HG03097 (cell line): ENCODE measurements around the gene LRRFIP1.

ENCODE experiments used
- ATAC-seq: cut with Tn5 transposase; IDR thresholded peaks from one replicate; pipeline ENCODE4 v1.9.1; 2021; ENCODE audit not compliant: unreplicated experiment, low FRiP score

LRRFIP1 gene

DNA sequence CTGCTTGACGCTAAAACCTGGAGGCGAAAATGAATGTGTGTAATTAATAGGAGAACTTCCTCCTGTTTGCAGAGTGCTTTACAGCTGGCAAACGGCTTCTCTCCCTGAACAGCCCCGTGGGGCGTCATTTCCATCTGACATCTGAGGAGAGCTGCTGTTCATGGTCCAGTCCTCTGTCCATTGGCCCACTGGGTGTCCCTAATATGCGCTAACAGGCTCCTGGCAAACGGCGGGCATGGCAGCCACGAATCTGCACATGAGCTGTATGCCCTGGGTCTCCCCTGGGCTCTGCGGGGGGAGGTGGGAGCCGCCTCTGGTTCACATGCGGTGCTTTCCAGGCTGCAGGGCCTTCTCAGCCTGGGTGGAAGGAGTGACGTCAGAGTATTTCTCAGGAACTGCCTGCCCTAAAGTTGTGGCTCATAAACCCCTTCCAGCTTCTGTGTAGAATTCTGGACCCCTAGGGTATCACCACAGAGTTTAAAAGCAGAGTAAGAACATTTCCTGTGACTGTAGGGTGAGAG, 73.2 kb downstream of the LRRFIP1 start:
- ATAC-seq: no peak

DNA sequence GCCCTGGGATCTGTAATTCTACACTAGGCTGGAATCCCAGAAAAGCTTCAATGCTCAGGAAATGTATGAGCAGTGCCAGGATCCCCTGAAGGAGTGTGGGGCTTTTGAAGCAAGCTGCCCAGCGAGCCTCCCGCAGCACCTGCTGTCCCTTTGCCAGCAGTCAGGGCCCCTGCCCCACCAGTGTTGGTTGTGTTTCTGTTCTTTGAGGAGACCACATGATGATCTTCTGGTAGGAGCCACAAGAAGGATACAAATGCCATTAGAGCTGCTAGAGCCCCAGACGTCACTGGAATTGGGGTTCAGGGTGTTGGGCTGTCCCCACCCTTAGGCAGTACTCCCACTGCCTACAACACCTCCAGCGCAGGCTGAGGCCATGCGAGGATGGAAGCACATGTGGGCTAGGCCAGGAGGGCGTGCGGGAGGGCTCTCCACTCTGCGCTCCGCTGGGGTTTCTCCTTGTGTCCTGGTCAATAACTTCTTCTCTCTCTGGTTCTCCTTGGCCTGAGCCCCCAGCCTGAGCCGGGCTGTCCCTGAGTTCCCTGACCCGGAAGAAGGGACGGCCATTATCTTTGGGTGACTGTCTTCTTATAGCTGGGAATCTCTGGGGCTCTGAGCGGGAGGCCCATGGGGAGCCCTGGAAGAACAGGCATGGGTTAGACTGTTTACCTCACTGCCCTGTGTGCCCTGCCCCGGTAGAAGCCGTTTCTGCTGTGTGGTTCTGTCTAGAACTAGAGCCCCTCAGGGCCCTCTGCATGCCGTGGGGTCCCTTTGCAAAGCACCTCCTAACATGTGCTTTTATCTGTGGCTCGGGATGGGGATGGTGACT, 73.9 kb downstream of the LRRFIP1 start:
- ATAC-seq: no peak

DNA sequence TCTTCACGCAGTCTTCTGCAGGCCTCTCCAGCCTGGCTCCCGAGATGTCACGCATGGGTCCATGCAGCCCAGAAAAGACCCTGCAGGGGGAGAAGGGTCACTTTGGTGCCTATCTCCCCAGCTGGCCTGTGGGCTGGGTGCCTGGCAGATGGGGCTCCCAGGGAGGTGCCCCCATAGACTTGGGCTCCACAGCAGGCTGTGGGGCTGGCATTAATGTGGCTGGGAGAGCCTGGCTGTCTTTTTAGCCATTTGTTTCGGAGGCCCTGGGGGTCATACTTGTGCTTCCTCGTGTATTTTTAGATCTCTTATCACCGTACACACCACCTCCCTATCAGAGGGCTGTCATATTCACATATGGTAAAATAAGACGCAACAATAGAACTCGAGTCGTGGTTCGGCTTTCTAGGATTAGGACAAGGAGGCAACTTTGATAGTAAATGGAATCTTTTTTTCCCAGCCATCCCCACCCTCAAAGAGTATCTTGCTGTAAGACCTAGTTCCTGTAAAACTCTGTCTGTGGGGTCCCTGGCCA, 74.5 kb downstream of the LRRFIP1 start:
- no peak for ATAC-seq

- ATAC-seq: no peak
Measured at GRCh38 chr2:237702441-237703391, 75.3 kb downstream of the LRRFIP1 start.

GRCh38 chr2:237704501-237705434, 77.4 kb downstream of the LRRFIP1 start:
- no peak for ATAC-seq

GRCh38 chr2:237706257-237706656, 78.9 kb downstream of the LRRFIP1 start:
- ATAC-seq: no peak

DNA sequence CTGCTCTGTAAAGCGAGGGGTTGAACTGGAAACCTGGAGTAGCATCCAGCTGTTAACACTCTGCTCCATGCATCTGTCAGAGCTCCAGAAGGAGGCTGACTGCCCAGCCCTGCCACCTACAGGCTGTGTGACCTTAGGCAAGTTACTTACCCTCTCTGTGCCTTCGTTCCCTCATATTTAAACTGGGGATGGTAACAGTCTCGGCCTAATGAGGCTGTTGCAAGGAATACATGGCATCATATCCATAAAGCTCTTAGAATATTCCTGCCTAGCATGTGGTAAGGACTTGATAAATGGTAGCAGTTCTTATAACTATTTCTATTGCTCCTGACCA, 80.6 kb downstream of the LRRFIP1 start:
- ATAC-seq: no peak

GRCh38 chr2:237708491-237708890, 81.1 kb downstream of the LRRFIP1 start:
- ATAC-seq: no peak

- ATAC-seq: no peak
Measured at GRCh38 chr2:237708961-237709360, 81.6 kb downstream of the LRRFIP1 start.

- no peak for ATAC-seq
Measured at GRCh38 chr2:237711458-237712150, 84.2 kb downstream of the LRRFIP1 start.

- no peak for ATAC-seq
Measured at GRCh38 chr2:237712477-237713377, 85.3 kb downstream of the LRRFIP1 start.

DNA sequence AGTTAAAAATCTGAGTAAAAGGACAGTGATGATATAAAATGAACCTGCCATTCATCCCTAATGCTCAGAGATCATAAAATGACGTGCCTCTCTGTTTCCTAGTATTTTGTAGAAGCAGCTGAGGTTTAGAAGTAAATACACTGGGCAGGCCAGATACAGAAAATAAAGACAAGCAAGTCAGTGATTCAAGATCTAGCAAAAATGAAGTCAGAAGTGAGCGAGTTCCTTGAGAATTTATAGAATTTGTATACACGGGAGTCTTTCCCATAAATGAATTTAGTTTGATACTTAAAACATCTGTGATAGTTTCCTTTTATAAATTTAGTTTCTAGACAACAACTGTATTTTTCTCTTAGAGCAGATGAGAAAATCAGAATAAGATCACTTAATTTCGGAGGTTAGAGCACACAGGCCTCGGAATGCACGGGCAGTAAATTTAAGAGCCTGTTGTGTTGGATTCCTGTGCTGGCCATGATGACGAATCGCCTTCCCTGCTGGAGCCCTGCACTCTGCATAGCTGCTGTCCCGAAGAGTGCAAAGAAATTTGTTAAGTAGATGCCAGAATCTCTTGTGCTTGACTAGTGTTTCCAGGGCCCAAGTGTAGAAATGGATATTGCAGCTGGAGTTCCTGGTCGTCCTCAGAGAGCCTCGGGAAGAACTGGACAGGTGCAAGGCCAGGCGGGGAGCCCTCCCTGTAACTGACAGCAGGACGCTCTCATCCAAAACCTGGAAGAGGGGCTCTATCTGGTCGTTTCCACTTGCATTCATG, 87.5 kb downstream of the LRRFIP1 start:
- ATAC-seq: no peak

- no peak for ATAC-seq
Measured at GRCh38 chr2:237715459-237715947, 88.1 kb downstream of the LRRFIP1 start.

GRCh38 chr2:237716011-237716410, 88.6 kb downstream of the LRRFIP1 start:
- ATAC-seq: no peak

DNA sequence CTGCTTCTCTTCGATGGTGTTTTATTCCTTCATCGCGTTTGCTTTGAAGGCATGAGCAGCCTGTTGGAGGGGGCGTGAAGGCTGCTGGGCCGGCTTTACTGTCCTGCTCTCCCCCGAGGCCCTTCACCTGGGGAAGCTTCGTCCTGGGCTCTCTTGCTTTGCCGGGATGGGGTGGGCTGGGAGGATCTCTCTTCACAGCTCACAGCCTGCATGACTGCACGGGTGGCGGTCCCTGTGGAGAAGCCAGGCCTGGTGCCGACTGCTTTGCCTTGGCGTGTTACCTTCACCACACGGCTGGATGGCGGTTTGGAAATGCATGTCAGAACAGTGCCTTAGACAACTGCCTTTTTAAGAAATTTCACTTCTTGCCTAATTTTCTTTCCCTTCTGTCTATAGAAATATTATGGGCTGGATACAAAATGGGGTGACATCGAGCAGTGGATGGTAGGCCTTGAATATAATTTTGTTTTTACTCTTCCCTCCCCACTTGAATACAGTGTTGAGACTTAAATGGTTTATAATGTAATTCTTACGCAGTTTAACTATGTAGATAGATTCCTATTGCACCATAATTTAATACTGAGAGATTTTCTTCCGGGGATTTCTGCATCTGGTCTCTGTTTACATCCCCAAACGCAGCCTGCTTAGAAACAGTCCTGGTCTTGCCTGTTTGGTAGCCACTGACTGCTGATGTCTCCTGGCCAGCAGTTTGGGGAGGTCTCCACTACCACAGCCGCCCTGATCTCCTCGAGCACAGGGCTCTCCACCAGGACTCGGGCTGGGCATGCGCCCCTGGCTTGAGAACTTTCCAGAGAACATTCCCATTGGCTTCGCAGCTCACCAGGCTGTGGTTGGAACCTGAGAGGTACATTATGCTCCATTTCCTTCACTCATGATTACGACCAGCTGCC, 90.2 kb downstream of the LRRFIP1 start:
- ATAC-seq: no peak

- ATAC-seq: no peak
Measured at GRCh38 chr2:237718277-237718634, 90.9 kb downstream of the LRRFIP1 start.

DNA sequence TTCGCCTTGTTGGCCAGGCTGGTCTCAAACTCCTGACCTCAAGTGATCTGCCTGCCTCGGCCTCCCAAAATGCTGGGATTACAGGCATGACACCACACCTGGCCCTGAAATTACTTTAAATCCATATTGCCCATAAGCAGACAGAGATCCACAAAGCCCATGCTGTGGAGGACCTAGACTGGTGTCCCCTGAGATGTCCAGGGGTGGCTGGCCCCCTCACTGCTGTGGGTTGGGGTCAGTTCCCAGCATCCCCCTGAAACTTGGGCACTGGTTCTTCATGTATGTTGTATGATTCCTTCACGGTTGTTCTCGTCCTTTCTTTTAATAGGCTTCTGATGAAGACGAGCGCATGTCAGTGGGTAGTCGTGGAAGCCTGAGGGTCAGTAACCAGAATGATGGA, 93.1 kb downstream of the LRRFIP1 start:
- ATAC-seq: no peak
